SK-N-SH treated with all-trans-retinoic acid at 6 μM for 48 hours (cell line): ENCODE data around the gene RIPOR2.

ENCODE experiments used
- CREB5 ChIP-seq: fragments of 250-450 bp; sonication (Bioruptor Pico); IDR thresholded peaks from 2 replicates; pipeline ENCODE4 v1.5.1; 2020; ENCODE audit warnings: low read depth, mild to moderate bottlenecking, moderate library complexity
- PATZ1 ChIP-seq: fragments of 250-450 bp; sonication (Bioruptor Pico); IDR thresholded peaks from 2 replicates; pipeline ENCODE4 v1.8.0; 2020; ENCODE audit warnings: mild to moderate bottlenecking, moderate library complexity, borderline replicate concordance
- TSHZ2 ChIP-seq: fragments of 250-450 bp; sonication (Bioruptor Pico); IDR thresholded peaks from 2 replicates; pipeline ENCODE4 v1.5.0; 2020; ENCODE audit warnings: mild to moderate bottlenecking, moderate library complexity
- ZC3H10 ChIP-seq: fragments of 250-450 bp; sonication (Bioruptor Pico); IDR thresholded peaks from 2 replicates; pipeline ENCODE4 v1.5.1; 2021; ENCODE audit warnings: mild to moderate bottlenecking, moderate library complexity
- ZFP3 ChIP-seq: fragments of 250-450 bp; sonication (Bioruptor Pico); IDR thresholded peaks from 2 replicates; pipeline ENCODE4 v1.5.0; 2020; ENCODE audit warnings: mild to moderate bottlenecking, moderate library complexity
- ZFP30 ChIP-seq: fragments of 450-650 bp; formaldehyde crosslinking; IDR thresholded peaks from 2 replicates; pipeline ENCODE4 v1.5.0; 2022; ENCODE audit warnings: mild to moderate bottlenecking, moderate library complexity
- ZNF565 ChIP-seq: fragments of 450-650 bp; formaldehyde crosslinking; conservative IDR thresholded peaks from 2 replicates; pipeline ENCODE4 v1.5.0; 2020; ENCODE audit warnings: low read depth, mild to moderate bottlenecking, moderate library complexity

GRCh38 chr6:24907919-24908649 is 27.7 kb downstream of the RIPOR2 start:
- TF ChIP-seq ZFP30 (CRISPR knock-in tag) (no peak), ZC3H10 (CRISPR knock-in tag) (no peak), PATZ1 (CRISPR knock-in tag) (no peak), ZFP3 (CRISPR knock-in tag) (no peak), ZNF565 (CRISPR knock-in tag) (no peak), TSHZ2 (CRISPR knock-in tag) (no peak), CREB5 (CRISPR knock-in tag) (no peak)
